ENCODE results near the gene TBCD.

Gene TBCD

DNA sequence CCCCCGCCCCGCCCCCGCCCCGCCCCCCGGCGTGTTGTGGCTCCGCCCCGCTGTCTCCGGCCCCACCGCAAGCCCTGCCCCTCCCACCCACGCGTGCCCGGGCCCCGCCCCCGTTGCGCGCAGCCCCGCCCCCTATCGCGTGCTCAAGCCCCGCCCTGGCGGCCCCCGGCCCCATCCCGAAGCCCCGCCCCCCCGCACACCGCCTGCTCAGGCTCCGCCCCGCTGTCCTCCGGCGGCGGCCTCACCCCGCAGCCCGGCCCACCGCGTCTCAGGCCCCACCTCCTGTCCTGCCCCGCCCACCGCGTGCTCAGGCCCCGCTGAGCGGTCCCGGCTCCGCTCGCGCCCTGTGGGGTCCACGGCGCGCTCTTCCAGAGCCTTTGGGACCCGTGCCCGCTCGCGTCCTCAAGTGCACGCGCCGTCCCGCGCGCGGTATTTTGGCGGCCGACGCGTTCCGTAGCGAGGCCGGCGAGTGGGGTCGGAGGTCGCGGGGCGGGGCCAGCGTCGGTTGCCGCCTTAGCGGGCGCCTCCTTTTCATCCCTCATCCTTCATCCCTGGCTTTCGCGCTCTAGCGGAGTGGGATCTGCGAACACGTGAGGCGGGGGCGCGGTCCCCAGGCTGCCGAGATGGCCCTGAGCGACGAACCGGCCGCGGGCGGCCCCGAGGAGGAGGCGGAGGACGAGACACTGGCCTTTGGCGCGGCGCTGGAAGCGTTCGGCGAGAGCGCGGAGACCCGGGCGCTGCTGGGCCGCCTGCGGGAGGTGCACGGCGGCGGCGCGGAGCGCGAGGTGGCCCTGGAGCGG lies at the start of gene TBCD:
TBCD (plus strand) TSS at position 495 of the 800 bp plus-strand sequence; CDS start at position 624, 129 bp downstream.
- DNase-seq = peak; percentile 77

DNA sequence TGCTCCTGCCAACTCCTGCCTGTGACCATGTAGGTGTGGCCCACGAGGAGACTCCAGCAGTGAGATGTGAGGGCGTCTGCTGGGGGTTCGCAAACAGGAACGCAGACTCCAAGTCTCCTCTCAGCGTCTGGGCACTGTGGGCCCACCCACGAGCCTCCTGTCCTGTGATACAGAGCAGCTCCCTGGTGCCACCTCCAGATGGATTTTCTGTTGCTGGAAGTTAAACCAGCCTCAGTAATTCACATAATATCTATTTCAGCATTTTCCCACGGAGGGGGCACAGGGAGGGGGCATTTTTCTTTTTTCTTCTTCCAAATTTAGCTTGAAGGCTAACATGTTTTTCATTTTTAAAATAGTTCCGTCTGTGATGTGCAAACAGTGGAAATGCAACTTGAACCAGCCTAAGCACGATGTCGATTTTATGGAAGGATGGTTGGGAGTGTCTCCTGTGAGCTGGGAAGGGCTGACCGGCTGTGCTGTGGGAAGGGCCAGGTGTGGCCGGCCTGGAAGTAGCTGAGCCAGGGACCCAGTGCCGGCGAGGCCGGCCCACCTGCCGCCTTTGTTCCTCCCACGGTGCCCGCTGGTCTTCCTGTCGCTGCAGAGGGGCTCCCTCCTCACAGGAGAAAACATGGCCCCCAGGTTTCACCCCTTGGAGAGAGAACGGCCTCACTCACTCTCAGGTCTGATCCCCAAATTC lies 49.5 kb upstream of the TBCD start:
- DNase-seq = no peak

DNA sequence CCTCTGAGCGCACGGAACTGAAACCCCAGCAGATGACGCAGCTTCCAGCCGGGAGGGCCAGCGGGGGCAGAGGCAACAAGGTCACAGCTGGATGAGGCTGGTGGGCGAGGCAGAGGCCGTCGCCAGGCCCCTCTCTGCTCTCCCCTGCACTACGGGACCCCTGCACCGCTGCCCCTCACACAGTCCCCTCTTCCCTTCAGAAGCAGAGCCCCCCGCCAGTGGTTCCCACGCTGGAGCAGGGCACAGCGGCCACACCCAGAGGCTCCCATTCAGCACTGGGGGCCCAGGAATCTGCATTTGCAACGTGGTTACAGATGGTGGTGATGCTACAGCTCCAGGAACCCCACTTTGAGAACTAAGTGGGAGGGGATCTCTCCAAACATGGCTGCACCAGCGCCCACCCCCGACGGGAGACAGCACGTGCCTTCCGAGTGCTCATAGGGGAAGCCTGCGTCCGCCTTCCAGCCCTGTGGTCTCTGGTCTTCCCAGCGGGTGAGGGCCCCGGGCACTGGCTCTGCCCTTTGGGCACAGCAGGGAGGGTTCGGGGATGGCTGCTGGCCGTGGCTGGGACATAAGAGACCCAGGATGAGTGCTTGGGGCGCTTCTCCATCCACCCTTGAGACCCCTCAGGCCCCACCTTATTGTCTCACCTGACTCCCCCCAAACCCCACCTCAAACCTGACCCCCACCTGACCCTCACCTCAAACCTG lies 48.7 kb upstream of the TBCD start:
- no peak for DNase-seq

DNA sequence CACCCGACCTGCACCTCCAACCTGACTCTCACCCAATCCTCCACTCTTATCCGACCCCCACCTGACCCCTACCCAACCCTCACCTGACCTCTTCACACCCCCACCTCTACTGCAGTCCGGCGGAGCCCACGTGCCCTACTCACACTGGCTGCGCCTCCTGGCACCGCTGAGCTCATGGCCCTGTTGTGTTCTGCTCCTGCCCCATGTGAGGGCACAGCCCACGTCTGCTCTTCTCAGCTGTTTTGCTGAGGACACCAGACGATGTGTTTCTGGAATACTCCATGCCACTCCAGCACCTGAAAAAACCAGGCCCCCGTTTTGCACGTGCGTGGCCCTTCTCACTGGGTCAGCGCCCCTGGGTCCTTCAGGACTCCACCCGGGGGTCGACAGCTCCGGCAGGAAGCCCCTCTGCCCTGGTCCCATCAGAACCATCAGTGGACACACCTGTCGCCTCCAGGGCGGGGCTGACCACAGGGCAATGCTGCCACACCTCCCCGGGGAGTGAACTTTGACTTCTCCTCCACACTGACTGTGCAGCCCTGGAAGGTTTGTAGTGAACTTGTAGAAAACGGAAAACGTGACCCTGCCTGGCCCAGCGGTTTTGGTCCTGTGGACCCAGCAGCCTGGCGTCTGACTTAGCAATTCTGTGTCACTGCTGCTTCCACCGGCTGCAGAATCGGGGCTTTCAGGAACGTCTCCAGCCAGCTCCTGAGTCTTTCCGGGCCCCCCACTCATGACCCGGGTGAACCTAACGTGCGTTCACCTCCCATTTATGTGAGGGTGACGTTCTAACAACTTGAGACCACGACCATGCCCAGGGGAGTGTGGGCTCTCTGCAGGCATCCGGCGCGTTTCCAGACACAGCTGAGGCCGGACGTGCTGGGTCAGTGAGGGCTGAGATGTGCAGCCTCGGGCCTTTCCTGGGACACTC lies 47.7 kb upstream of the TBCD start:
- no peak for DNase-seq

DNA sequence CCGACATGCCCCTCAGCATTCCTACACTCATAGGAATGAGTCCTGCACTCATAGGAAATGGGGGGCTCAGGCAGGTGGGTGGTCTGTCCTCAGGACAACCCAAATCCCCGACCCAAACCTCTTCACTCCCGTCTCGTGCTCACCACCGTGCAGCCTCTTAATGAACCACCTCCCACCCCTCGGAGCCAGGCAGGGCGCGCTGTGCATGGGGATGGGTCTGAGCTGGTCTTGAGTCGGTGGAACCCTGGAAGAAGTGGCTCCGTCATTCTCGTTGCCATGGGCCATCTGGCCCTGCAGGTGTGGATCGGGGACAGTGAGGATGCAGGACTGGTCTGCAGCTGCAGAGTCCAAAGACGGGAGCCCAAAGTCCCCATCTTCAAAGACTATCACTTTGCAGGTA lies 47.0 kb upstream of the TBCD start:
- DNase-seq = no peak

DNA sequence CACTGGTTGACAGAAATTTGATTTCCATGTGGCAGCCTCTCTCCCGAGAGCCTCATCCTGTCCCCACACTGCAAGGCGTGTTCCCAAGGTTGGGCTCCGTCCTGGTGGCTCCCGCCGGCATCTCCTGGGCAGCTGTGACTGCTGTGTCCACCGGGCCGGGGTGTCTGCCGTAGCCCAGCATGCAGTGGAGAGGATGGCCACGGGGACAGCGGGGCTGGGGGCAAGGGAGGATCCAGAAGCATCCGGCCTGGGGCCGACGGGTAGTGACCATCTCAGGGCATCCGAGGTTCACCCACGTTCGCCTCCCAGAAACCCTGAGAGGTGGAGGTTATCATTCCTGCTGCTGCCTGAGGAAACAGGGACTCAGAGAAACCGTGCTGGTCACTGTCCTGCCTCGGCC lies 46.1 kb upstream of the TBCD start:
- no peak for DNase-seq

DNA sequence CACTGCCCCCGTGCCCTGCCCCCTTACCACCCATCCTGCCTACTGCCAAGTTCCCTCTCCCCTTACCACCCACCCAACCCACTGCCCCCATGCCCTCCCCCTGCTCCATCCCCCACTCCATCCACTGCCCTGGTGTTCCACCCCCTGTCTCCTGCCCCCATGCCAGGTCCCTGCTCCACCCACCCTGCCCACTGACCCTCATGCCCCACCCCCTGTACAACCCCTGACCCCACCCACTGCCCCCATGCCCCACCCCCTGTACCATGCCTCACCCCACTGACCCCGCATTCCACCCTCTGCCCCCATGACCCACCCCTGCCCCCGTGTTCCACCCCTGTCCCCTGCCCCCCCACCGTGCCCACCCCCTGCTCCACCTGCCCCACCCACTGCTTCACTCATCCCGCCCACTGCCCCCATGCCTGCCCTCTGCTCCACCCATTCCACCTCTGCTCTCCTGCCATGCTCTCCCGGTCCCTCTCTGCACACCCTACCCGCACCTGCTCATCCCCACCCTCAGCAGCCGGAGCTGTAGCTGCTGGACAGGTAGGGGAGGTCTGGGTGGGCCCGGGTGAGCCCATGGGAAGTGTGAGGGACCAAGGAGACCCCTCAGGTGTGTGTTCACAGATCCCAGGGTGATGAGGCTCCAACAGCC lies 42.7 kb upstream of the TBCD start:
- no peak for DNase-seq

DNA sequence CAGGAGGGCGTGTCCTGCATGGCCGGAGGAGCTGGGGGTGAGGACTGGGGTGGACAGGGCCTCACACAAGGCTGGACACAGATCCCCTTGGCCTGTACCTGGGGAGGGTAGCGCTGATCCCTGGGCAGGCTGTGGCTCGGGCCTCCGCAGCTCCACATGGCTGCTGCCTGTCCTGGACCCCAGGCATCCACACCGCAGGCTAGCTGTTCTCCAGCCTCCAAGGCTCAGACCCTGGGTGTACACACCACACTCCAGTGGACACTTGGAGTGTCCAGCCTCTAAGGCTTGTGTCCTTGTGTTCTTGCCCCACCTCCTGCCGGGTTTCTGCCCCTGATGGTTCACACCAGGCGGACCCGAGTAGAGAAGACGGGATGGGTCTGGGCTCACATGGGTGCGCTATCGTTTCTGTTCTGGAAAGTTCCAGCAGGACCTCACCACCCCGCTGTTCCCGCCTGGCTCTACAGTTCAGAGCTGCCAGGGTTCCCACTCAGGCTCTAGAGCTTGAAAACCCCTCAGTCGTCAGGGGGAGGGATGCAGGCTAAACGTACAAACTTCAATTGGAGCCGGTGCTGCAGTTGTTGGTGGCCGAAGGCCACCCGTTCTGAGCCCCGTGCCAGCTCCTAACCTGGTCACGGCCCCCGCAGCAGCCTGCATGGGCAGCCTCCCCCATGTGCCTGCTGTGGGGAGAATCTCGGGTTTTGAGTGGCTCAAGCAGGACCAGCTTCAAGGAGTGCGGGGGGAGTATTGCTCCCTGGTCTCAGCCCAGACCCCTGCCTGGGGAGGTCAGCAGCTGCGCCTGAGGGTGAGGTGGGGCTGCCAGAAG lies 42.0 kb upstream of the TBCD start:
- no peak for DNase-seq

DNA sequence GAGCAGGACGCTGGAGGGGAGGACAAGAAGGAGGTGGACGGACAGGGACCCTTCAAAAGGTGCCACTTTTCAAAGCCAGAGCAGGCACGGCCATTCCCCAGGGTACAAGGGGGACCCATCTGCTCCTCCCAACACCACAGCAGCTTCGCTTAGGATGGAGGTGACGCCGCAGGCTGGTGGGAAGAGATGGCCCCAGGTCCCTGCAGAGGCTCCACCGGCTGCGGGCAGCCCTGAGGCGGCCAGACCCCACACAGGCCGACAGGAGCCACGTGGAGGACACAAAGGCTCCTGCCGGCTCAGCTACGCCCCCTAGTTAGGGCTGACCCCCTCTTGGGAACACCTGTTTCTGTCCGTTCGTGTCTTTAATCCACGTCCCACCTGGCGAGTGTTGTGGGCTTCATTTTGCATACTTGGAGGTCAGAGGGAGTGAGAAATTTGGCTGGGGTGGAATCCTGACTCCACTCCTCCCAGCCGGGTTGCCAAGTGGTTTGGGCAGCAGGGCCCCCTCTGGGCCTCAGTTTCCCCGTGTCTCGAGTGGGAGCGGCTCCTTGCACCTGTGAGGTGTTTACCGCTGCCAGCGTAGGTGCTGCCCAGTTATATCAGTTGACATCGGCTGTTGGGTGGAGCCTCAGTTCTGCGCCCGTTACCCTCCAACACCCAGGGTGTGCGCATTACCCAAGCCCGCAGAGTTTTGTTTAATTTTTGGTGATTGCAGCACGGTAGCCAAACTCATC lies 41.2 kb upstream of the TBCD start:
- no peak for DNase-seq

DNA sequence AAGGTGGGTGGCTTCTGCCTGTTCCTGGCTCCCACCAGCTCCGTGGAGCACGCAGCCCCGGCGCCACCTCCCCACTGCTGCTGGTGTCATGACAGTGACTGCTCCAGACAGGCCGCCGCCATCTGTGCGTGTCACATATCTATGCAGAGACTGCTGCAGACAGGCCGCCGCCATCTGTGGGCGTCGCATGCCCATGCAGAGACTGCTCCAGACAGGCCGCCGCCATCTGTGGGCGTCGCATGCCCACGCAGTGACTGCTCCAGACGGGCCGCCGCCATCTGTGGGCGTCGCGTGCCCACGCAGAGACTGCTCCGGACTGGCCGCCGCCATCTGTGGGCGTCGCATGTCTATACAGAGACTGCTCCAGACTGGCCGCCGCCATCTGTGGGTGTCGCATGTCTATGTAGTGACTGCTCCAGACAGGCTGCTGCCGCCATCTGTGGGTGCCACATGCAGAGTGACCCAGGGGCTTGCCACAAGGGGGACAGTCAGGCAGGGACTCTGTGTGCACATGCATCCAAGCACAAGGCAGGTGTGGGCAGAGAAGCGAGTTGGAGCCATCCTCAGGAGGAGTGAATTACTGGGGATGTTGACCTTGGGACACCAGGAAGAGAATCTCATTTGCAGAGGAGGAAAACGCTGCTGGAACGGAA lies 38.7 kb upstream of the TBCD start:
- no peak for DNase-seq

DNA sequence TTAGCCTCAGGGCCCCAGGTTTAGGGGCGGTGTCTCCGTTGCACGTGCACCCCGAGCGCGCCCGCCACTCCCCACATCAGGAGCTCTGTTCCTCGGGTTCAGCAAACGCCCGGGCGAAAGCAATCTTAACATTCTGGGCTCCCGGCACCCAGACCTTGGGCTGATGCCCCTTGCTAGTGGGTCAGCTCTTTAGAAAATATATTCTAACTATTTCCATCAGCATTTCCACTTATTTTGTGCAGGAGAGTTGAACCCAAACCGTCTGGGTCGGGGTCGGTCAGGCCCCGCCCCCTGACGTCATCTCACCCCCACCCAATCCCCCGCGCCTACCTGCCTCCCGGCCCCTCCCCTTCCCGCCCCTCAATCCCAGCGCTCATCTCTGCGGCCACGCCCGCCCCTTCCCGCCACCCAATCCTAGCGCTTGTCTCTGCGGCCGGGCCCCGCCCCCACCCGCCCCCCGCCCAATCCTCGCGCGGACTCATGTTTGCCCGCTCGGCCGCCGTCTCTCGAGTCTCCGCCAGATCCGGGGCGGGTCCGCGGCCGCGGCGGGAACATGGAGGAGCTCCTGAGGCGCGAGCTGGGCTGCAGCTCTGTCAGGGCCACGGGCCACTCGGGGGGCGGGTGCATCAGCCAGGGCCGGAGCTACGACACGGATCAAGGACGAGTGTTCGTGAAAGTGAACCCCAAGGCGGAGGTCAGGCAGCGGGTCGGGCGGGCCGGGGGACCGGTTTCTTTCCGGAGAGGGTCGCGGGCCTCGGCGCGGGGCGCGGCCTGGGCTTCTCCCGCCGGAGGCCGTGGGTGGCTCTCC lies 35.5 kb upstream of the TBCD start, which contains the start of gene FN3KRP:
FN3KRP (plus strand) TSS at position 504 of the 808 bp plus-strand sequence; CDS start at position 554, 50 bp downstream.
- peak; percentile 74 for DNase-seq

DNA sequence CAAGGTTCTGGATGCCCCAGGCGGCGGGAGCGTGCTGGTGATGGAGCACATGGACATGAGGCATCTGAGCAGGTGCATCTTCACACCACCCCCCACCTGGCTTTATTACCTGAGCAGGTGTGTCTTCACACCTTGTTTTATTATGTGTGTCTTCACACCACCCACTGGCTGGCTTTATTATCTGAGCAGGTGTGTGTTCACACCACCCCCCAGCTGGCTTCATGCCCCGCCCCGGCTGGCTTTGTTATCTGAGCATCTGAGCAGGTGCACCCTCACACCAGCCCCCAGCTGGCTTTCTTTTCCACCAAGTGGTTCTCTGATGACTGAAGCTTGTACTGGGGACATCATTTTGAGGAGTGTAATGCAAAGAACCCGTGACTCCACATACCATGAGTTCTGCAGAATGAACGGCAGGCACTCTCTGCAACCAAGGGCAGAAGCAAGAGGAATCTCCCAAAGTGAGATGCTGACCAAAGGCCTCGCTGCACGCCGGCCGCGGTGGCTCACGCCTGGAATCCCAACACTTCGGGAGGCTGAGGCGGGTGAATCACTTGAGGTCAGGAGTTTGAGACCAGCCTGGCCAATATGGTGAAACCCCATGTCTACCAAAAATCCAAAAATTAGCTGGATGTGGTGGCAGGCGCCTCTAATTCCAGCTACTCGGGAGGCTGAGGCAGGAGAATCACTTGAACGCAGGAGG lies 32.7 kb upstream of the TBCD start:
- no peak for DNase-seq

DNA sequence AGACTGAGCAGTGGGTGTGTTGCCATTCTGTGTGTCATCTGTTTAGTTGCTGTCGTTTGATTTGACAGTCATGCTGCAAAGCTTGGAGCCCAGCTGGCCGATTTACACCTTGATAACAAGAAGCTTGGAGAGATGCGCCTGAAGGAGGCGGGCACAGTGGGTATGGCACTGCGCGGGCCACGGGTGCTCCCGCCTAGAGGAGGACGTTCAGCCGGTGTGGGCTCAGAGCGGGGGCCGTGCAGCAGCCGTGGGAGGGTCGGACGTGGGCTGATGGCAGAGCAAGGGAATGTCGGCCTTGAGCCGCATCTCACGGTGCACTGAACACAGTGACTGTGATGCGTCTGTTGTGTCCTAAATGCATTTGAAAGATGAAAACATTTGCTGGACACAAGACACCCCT lies 31.7 kb upstream of the TBCD start:
- DNase-seq = no peak

DNA sequence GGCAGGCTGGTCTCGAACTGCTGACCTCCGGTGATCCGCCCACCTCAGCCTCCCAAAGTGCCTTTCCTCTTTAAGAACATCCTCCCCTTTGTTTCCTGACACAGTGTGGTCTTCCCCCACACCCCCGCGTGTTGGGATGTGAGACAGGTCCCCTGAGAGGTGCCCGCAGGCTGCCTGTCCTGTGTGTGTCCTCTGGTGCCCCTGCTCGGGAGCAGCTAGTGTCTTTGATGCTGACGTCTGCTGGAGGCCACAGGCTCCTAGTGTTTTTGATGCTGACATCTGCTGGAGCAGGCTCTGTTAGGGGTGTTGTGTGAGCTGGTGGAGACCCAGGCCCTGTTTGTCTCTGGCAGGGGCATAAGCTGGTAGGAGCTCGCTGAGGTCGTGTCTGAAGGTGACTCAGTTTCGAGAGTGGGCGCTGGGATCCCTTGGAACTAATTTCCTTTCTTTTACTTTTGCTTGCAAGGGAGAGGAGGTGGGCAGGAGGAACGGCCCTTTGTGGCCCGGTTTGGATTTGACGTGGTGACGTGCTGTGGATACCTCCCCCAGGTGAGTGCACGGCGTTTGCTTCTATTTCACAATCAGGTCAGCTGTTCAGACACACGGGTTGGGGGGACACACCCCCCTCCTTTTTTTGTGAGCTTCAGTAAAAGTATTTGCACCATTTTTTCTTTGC lies 29.4 kb upstream of the TBCD start:
- DNase-seq = no peak

DNA sequence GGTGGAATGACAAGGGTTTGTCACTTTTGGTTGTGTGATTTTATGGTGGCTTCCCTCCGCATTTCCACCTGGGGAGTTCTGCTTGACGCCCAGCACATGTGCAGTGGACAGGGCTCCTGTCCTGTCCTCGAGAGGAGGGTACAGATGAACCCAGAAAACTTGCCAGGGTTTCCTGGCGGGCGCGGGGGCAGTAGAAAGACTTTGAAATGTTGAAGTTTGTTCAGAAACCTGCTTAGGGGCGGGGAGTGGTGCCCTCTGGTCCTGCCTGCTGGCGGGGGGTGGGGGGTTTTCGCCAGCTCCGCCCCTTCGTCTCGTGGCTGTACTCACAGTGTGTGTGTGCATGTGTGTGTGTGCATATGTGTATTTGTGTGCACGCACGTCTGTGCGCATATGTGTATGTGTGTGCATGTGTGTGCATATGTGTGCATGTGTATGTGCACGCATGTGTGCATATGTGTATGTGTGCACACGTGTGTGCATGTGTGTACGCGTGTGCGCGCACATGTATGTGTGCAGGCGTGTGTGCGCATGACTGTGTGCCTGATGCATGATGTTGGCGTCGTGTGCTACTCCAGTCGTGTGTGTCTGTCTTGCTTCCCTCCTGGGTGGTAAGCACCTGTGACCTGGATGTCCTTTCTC lies 28.6 kb upstream of the TBCD start:
- DNase-seq = no peak

DNA sequence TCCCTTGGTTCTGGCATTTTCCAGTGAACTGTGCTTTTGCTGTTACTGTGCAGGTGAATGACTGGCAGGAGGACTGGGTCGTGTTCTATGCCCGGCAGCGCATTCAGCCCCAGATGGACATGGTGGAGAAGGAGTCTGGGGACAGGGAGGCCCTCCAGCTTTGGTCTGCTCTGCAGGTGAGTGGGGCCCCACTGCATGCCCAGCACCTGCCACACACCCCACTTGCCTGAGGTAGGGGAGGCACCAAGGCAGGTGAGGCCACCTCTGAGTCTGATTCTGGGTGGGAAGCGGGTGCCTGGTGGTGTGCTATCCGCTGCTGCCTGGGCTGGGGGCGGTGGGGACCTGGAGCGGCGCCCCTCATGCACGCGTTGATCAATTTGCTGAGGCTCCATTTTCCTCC lies 25.4 kb upstream of the TBCD start:
- no peak for DNase-seq

All from NCI-H510A treated with DMSO at 0.1 percent for 48 hours (cell line).